HepG2 (cell line): ENCODE results near the gene AEBP1. TPM values are rescaled to one million over a fixed set of nuclear protein-coding genes. Genes with fewer than 3 reads are reported as not detected.

Experiments
- ATAC-seq: fragments of 200-7000 bp; cut with Tn5 transposase; 3 replicates; pipeline ENCODE4 v1.9.1; 2020; ENCODE audit warnings: mild to moderate bottlenecking, moderate library complexity
- BruUV-seq: library from RNA; stranded (reverse); fragments of 400-500 nt; replicated peaks from 2 replicates; lab custom pipeline; 2021; lab: Mats Ljungman, UMichigan
- CTCF ChIA-PET: fragments of 300-600 bp; formaldehyde crosslinking; extraction: SDS; loops from one replicate; lab custom pipeline; 2021; ENCODE audit warnings: low total read pairs, inconsistent platforms, low intra/inter-chr PET ratio; lab: Yijun Ruan, JAX
- POLR2A ChIA-PET: fragments of 350-600 bp; sonication (Branson Sonifier 250); formaldehyde crosslinking; loops from one replicate; lab custom pipeline; 2020; ENCODE audit warnings: antibody characterized with exemption, inconsistent platforms; lab: Yijun Ruan, JAX
- DNase-seq: peaks from one replicate; pipeline ENCODE4 v3.0.0-alpha.2; 2015; ENCODE audit warnings: low spot score
- FAIRE-seq: peaks from 3 replicates; lab custom pipeline; 2011; peaks lifted over from hg19 to GRCh38; lab: Jason Lieb, UNC
- H2AFZ ChIP-seq: one replicate; pipeline ENCODE4 v1.6.1; 2011; ENCODE audit warnings: low read length, inconsistent platforms
- H3K27ac ChIP-seq: fragments of 300-600 bp; 3 replicates; pipeline ENCODE4 v1.8.0; 2011; ENCODE audit warnings: mixed run types, mild to moderate bottlenecking, mixed read lengths, low read length, inconsistent platforms; ENCODE audit not compliant: insufficient read depth; ENCODE audit errors: extremely low read length
- H3K27me3 ChIP-seq, 2 experiments: fragments of 200-600 bp in 1 of 2; 2 replicates in 1 of 2; 3 replicates in 1 of 2; pipeline versions ENCODE4 v1.6.0 to v1.8.0; 2011; ENCODE audit warnings: low read length in 2 of 2, mild to moderate bottlenecking in 2 of 2, moderate library complexity in 2 of 2, inconsistent platforms in 1 of 2; ENCODE audit not compliant: insufficient read depth in 2 of 2, control insufficient read depth in 1 of 2
- H3K36me3 ChIP-seq, 2 experiments: fragments of 200-600 bp in 1 of 2; replicated peaks in 1 of 2; 2 replicates in 1 of 2; 3 replicates in 1 of 2; pipeline versions ENCODE4 v1.5.1 to v1.8.0; 2011; ENCODE audit warnings: low read length in 2 of 2, inconsistent platforms in 1 of 2; ENCODE audit not compliant: insufficient read depth in 2 of 2, control insufficient read depth in 1 of 2
- H3K4me1 ChIP-seq: 2 replicates; pipeline ENCODE4 v1.5.1; 2012; ENCODE audit warnings: low read length, inconsistent platforms; ENCODE audit not compliant: insufficient read depth
- H3K4me2 ChIP-seq: 2 replicates; pipeline ENCODE4 v1.6.0; 2011; ENCODE audit warnings: low read depth, low read length, inconsistent platforms
- H3K4me3 ChIP-seq, 3 experiments: fragments of 200-600 bp in 1 of 3; sonication (generic), shearing (Covaris generic) in 1 of 3; replicated peaks in 1 of 3; 2 replicates each; pipeline ENCODE4 v1.5.1; 2011 to 2016; ENCODE audit warnings: low read length in 3 of 3, inconsistent platforms in 2 of 3, low read depth in 2 of 3, mild to moderate bottlenecking in 2 of 3, control low read depth in 1 of 3, mixed read lengths in 1 of 3; ENCODE audit not compliant: insufficient read depth in 1 of 3
- H3K79me2 ChIP-seq: one replicate; pipeline ENCODE4 v1.6.1; 2011; ENCODE audit warnings: low read length, inconsistent platforms; ENCODE audit not compliant: insufficient read depth
- H3K9ac ChIP-seq: 2 replicates; pipeline ENCODE4 v1.6.0; 2011; ENCODE audit warnings: mild to moderate bottlenecking, low read depth, low read length, inconsistent platforms; ENCODE audit not compliant: insufficient read depth
- H3K9me3 ChIP-seq: 2 replicates; pipeline ENCODE4 v1.5.1; 2012; ENCODE audit warnings: mild to moderate bottlenecking, low read length
- H4K20me1 ChIP-seq: 2 replicates; pipeline ENCODE4 v1.6.0; 2011; ENCODE audit warnings: inconsistent platforms, mild to moderate bottlenecking, low read length, moderate library complexity; ENCODE audit not compliant: insufficient read depth
- BRCA1 ChIP-seq: sonication (generic); formaldehyde crosslinking; IDR thresholded peaks from 2 replicates; pipeline ENCODE4 v1.4.0; 2020; ENCODE audit warnings: missing genetic modification reagents
- BRD4 ChIP-seq: sonication (generic); formaldehyde crosslinking; IDR thresholded peaks from 2 replicates; pipeline ENCODE4 v1.4.0; 2020; ENCODE audit warnings: missing genetic modification reagents
- NFYC ChIP-seq: IDR thresholded peaks from 2 replicates; pipeline ENCODE4 v1.6.1; 2016; ENCODE audit warnings: missing genetic modification reagents, missing compliant biosample characterization
- RCOR2 ChIP-seq: IDR thresholded peaks from 2 replicates; pipeline ENCODE4 v1.6.1; 2016; ENCODE audit warnings: missing biosample characterization, missing genetic modification reagents
- SATB2 ChIP-seq: sonication (generic); formaldehyde crosslinking; IDR thresholded peaks from 2 replicates; pipeline ENCODE4 v1.5.0; 2020; ENCODE audit warnings: missing genetic modification reagents
- SOX5 ChIP-seq: IDR thresholded peaks from 2 replicates; pipeline ENCODE4 v1.6.1; 2016; ENCODE audit warnings: borderline replicate concordance
- YEATS2 ChIP-seq: sonication (generic); formaldehyde crosslinking; IDR thresholded peaks from 2 replicates; pipeline ENCODE4 v1.4.0; 2020; ENCODE audit warnings: missing genetic modification reagents, borderline replicate concordance
- ZNF292 ChIP-seq: sonication (generic); formaldehyde crosslinking; IDR thresholded peaks from 2 replicates; pipeline ENCODE4 v1.8.1; 2022; ENCODE audit warnings: mild to moderate bottlenecking, low read depth, missing genetic modification reagents, borderline replicate concordance
- ZNF317 ChIP-seq: sonication (generic); formaldehyde crosslinking; IDR thresholded peaks from 2 replicates; pipeline ENCODE4 v1.5.0; 2020; ENCODE audit warnings: mild to moderate bottlenecking, missing genetic modification reagents
- ZNF451 ChIP-seq: sonication (generic); formaldehyde crosslinking; IDR thresholded peaks from 2 replicates; pipeline ENCODE4 v1.5.0; 2020; ENCODE audit warnings: mild to moderate bottlenecking, missing genetic modification reagents
- ZNF704 ChIP-seq: sonication (generic); formaldehyde crosslinking; IDR thresholded peaks from 2 replicates; pipeline ENCODE4 v1.8.1; 2023; ENCODE audit warnings: mild to moderate bottlenecking, inconsistent platforms, moderate library complexity, missing genetic modification reagents, borderline replicate concordance
- WGBS: methylation state at CpG from one replicate; pipeline ENCODE4 v1.1.6; 2017; ENCODE audit warnings: low lambda C conversion rate; 5-methylcytosine and 5-hydroxymethylcytosine counted together
- in situ Hi-C: cut with HindIII; loops from 2 replicates; pipeline ENCODE4 v1.10.0; 2017; ENCODE audit warnings: low pct_unique_long_range_greater_than_20kb; ENCODE audit not compliant: extremely low pct_ligation_motif_present
- intact Hi-C: fragments of 100-400 bp; cut with micrococcal nuclease; formaldehyde crosslinking; loops from one replicate; pipeline ENCODE4 v1.10.0; 2022; ENCODE audit not compliant: unreplicated experiment
- polyA plus RNA-seq, 8 experiments: library from polyadenylated mRNA; depleted of rRNA in 3 of 8; stranded (reverse) in 7 of 8; unstranded in 1 of 8; fragments of >200 nt; fragmentation: Illumina TruSeq in 4 of 8; extraction: Trizol in 4 of 8; gene quantifications; 2 replicates each; pipeline versions ENCODE4 v1.2.1 to v1.2.3, GENCODE V29; 2011 to 2016; ENCODE audit warnings: low read depth in 4 of 8, missing spikeins in 1 of 8, mixed read lengths in 1 of 8; ENCODE audit not compliant: insufficient read depth in 1 of 8
- total RNA-seq, 5 experiments: library from RNA; depleted of rRNA; stranded (reverse); fragments of >200 nt; fragmentation: Illumina TruSeq; extraction: Trizol; gene quantifications; 2 replicates each; pipeline ENCODE4 v1.2.3, GENCODE V29; 2016; ENCODE audit warnings: low read depth in 1 of 5
- TF ChIP-seq, protein P1 (sequence below): sonication (generic); formaldehyde crosslinking; IDR thresholded peaks from 2 replicates; pipeline ENCODE4 v1.4.0; 2020; ENCODE audit warnings: missing genetic modification reagents
- TF ChIP-seq, protein P2 (sequence below): sonication (generic); formaldehyde crosslinking; IDR thresholded peaks from 2 replicates; pipeline ENCODE4 v1.4.0; 2020; ENCODE audit warnings: mild to moderate bottlenecking, missing genetic modification reagents

Gene AEBP1
- total and polyA plus RNA-seq, 2 of the 13 experiments (the other 11 are each of a cell fraction or from before 2014, with no cell fraction given) = 0.22 to 0.55 TPM

DNA sequence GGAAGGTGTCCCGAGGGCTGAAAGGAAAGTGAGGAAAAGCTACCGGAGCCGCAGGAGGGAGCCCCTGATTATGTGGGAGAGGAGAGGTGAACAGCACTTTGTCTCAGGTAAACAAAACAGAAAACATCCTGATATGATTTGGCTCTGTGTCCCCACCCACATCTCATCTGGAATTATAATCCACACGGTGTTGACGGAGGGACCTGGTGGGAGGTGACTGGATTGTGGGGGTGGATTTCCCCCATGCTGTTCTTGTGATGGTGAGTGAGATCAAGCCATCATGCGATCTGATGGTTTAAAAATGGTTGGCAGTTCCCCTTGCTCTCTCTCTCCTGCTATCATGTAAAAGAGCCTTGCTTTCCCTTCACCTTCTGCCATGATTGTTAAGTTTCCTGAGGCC is 16.2 kb downstream of the AEBP1 start:
- in situ Hi-C loops = loop anchor here (5.0 kb wide), 1 partner anchor 77 kb away; no protein-coding TSS in a partner anchor
- no peak overlapping the region for H3K4me3 ChIP-seq
- DNase-seq (no peak), FAIRE-seq (no peak), ATAC-seq (no peak)
- H3K79me2 ChIP-seq = peaks cover 14% of the 10 kb centered on the region
- CTCF ChIA-PET = no interaction called here
- no peak overlapping the region for H3K9ac ChIP-seq
- POLR2A ChIA-PET = no interaction called here
- H2AFZ ChIP-seq = no peak overlapping the region
- no peaks in the 10 kb centered on the region for H3K9me3 ChIP-seq
- H3K27me3 ChIP-seq = no peaks in the 10 kb centered on the region; a peak in 1 of 5 replicates
- H3K36me3 ChIP-seq = peaks cover 18 to 50% of the 10 kb centered on the region in 2 experiments
- BruUV-seq = no TSS peak
- no peak overlapping the region for H3K27ac ChIP-seq
- H3K4me1 ChIP-seq = peaks cover 24% of the 10 kb centered on the region
- WGBS = 97% methylated on average over 6 of the region's 6 CpGs
- H4K20me1 ChIP-seq = no peaks in the 10 kb centered on the region
- intact Hi-C loops = no loop called here
- H3K4me2 ChIP-seq = no peak overlapping the region
- TF ChIP-seq ZNF704 (CRISPR knock-in tag) = no peak
- no peak for TF ChIP-seq ZNF292 (CRISPR knock-in tag)
- no peak for TF ChIP-seq SOX5 (CRISPR knock-in tag)
- TF ChIP-seq ZNF317 (CRISPR knock-in tag) = no peak
- TF ChIP-seq, protein P1, sequence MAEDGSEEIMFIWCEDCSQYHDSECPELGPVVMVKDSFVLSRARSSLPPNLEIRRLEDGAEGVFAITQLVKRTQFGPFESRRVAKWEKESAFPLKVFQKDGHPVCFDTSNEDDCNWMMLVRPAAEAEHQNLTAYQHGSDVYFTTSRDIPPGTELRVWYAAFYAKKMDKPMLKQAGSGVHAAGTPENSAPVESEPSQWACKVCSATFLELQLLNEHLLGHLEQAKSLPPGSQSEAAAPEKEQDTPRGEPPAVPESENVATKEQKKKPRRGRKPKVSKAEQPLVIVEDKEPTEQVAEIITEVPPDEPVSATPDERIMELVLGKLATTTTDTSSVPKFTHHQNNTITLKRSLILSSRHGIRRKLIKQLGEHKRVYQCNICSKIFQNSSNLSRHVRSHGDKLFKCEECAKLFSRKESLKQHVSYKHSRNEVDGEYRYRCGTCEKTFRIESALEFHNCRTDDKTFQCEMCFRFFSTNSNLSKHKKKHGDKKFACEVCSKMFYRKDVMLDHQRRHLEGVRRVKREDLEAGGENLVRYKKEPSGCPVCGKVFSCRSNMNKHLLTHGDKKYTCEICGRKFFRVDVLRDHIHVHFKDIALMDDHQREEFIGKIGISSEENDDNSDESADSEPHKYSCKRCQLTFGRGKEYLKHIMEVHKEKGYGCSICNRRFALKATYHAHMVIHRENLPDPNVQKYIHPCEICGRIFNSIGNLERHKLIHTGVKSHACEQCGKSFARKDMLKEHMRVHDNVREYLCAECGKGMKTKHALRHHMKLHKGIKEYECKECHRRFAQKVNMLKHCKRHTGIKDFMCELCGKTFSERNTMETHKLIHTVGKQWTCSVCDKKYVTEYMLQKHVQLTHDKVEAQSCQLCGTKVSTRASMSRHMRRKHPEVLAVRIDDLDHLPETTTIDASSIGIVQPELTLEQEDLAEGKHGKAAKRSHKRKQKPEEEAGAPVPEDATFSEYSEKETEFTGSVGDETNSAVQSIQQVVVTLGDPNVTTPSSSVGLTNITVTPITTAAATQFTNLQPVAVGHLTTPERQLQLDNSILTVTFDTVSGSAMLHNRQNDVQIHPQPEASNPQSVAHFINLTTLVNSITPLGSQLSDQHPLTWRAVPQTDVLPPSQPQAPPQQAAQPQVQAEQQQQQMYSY (CRISPR knock-in tag) = no peak
- TF ChIP-seq BRCA1 = no peak
- no peak for TF ChIP-seq YEATS2 (CRISPR knock-in tag)
- TF ChIP-seq, protein P2, sequence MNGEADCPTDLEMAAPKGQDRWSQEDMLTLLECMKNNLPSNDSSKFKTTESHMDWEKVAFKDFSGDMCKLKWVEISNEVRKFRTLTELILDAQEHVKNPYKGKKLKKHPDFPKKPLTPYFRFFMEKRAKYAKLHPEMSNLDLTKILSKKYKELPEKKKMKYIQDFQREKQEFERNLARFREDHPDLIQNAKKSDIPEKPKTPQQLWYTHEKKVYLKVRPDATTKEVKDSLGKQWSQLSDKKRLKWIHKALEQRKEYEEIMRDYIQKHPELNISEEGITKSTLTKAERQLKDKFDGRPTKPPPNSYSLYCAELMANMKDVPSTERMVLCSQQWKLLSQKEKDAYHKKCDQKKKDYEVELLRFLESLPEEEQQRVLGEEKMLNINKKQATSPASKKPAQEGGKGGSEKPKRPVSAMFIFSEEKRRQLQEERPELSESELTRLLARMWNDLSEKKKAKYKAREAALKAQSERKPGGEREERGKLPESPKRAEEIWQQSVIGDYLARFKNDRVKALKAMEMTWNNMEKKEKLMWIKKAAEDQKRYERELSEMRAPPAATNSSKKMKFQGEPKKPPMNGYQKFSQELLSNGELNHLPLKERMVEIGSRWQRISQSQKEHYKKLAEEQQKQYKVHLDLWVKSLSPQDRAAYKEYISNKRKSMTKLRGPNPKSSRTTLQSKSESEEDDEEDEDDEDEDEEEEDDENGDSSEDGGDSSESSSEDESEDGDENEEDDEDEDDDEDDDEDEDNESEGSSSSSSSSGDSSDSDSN (CRISPR knock-in tag) = no peak
- TF ChIP-seq NFYC = no peak
- TF ChIP-seq SATB2 (CRISPR knock-in tag) = no peak
- TF ChIP-seq ZNF451 (CRISPR knock-in tag) = no peak
- no peak for TF ChIP-seq RCOR2 (CRISPR knock-in tag)
- no peak for TF ChIP-seq BRD4
